Ectodermal cell (in vitro differentiated cells): ENCODE results near the gene RBFOX1.

Experiments used
- H3K27ac ChIP-seq: 2 replicates; pipeline ENCODE4 v1.7.0; 2013; ENCODE audit warnings: mild to moderate bottlenecking, low read depth, low read length; ENCODE audit not compliant: insufficient read depth, poor library complexity, severe bottlenecking
- H3K27me3 ChIP-seq: 2 replicates; pipeline ENCODE4 v1.7.0; 2013; ENCODE audit warnings: mild to moderate bottlenecking, low read length; ENCODE audit not compliant: insufficient read depth, control insufficient read depth, poor library complexity, severe bottlenecking
- H3K36me3 ChIP-seq: one replicate; pipeline ENCODE4 v1.7.0; 2013; ENCODE audit warnings: low read length; ENCODE audit not compliant: control insufficient read depth, insufficient read depth
- H3K4me1 ChIP-seq: one replicate; pipeline ENCODE4 v1.7.0; 2013; ENCODE audit warnings: low read length; ENCODE audit not compliant: control insufficient read depth, insufficient read depth
- H3K4me3 ChIP-seq: 2 replicates; pipeline ENCODE4 v1.7.0; 2013; ENCODE audit warnings: low read depth, low read length, control low read depth; ENCODE audit not compliant: insufficient read depth
- H3K9me3 ChIP-seq: 2 replicates; pipeline ENCODE4 v1.7.0; 2013; ENCODE audit warnings: mild to moderate bottlenecking, low read length, moderate library complexity; ENCODE audit not compliant: control insufficient read depth
- WGBS, 2 experiments: methylation state at CpG; one replicate each; pipeline ENCODE4 v1.1.7; 2013; ENCODE audit warnings: missing lambda C conversion rate in 2 of 2; 5-methylcytosine and 5-hydroxymethylcytosine counted together

The RBFOX1 gene

DNA sequence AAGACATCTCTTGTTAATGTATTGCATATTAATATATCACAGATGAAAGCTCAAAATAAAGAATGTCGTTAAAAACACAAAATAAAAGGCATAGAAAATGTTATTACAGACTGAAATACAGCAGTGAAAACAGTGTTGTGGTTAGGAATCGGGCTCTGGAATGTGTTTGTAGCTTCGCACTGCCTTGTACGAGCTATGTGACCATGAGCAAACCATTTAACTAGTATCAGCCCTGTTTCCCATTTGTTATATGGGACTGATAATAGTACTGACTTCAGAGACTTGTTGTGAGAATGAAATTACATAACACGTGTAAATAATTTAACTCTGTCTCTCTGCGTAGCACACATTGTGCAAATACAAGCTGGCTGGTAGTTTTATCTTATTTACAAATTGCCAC lies 648 bp upstream of the RBFOX1 start:
- no peaks in the 10 kb centered on the region for H3K36me3 ChIP-seq
- H3K9me3 ChIP-seq: no peaks in the 10 kb centered on the region
- H3K4me1 ChIP-seq: no peaks in the 10 kb centered on the region
- no peak overlapping the region for H3K4me3 ChIP-seq
- no peaks in the 10 kb centered on the region for H3K27me3 ChIP-seq
- no peak overlapping the region for H3K27ac ChIP-seq
- 94 to 99% methylated on average over 5 to 6 of the region's 6 CpGs for WGBS, 2 experiments

DNA sequence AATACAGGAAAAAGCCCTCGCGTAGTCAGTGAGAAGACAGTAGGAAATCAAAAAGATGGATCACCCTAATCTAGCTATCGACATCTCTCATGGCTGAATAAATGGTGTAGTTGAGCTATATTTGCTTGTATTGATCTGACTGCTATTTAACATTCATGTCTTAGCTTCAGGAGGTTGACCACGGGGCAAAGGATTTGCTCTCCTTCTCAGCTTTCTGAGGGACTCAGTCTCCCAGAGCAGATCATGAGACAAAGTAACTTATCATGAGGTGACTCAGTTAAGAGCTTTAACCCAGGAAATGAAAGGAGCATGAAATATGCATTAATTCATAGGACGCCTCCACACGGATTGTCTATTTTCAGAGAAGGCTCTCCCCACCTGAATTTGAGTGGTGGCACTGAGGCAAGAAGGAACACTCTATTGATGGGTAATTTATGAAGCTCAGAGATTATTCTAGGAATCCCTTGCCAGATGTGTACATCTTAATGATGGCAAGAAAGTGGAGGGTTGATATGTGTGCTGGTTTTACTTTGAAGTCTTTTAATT lies 608 bp downstream of the RBFOX1 start:
- H3K4me1 ChIP-seq: no peaks in the 10 kb centered on the region
- H3K27ac ChIP-seq: no peak overlapping the region
- H3K9me3 ChIP-seq: no peaks in the 10 kb centered on the region
- WGBS, 2 experiments: 94 to 96% methylated on average over 6 of the region's 6 CpGs
- no peak overlapping the region for H3K4me3 ChIP-seq
- H3K36me3 ChIP-seq: no peaks in the 10 kb centered on the region
- no peaks in the 10 kb centered on the region for H3K27me3 ChIP-seq

DNA sequence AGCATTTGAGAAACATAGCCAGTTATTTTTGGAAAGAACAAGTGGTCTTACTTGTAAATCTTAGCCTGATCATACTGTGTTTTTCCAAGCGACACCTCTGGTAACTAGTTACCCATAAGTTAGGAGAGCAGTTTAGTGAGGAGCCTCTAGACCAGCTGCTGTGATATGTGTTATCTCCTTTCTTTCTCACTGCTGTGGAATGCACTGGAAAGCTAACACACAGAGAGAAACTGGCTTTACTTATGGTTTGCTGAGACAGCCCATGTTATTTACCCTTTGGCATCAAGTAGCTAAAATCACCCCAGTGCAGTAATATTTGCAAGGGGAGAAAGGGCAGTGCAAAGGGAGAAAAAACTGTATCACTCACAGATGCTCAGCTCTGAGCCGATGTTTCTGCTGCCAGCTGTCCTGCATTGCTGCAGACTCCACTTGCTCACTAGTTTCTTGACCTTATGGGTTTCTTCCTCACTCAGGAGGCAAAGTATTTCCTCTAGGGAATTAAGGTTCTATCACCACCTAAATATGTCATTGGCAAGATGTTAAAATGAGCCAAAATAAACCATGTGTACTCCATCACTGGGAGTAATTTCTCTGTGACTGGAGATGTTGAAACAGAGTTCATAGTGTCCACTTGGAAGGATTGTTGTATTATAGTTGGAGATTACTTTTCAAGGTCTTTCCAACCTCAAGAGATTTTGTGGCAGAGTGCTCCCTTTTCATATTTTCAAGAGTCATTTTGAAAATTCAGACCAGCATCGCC lies 2.3 kb downstream of the RBFOX1 start:
- H3K36me3 ChIP-seq: no peaks in the 10 kb centered on the region
- H3K27me3 ChIP-seq: no peaks in the 10 kb centered on the region
- 94 to 100% methylated on average over 3 of the region's 3 CpGs for WGBS, 2 experiments
- no peak overlapping the region for H3K27ac ChIP-seq
- H3K9me3 ChIP-seq: no peaks in the 10 kb centered on the region
- H3K4me3 ChIP-seq: no peak overlapping the region
- no peaks in the 10 kb centered on the region for H3K4me1 ChIP-seq

DNA sequence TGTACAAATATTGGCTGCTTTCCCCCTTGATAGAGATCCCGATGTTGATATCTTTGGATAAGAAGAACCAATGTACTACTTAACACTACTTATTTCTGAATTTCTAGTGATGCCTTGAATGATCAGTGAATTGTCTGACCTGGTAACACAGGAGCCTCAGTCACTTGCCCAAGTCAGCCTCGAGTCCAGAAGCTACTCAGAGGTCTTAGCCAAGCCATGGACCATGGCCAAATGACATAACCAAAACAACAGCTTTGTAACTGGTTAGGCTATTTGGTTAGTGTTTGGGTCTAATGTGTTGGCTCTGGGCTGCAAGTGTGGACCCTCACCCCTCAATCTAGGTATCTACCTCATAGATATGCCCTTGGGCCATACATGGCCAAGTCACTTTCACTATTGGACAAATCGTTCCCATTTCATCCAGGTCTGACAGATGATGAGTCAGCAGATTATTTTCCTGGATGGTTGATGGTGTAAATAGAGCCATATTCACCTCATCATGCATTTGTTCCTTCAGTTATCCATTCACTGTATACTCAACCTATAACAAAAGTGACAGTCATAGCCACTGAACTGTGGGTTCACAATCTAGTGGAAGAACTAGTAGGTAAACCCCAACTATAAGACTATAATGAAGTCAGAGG lies 3.5 kb downstream of the RBFOX1 start:
- H3K36me3 ChIP-seq: no peaks in the 10 kb centered on the region
- no peaks in the 10 kb centered on the region for H3K4me1 ChIP-seq
- H3K9me3 ChIP-seq: no peaks in the 10 kb centered on the region
- H3K27me3 ChIP-seq: no peaks in the 10 kb centered on the region
- no peak overlapping the region for H3K4me3 ChIP-seq
- H3K27ac ChIP-seq: no peak overlapping the region
- 89 to 98% methylated on average over 1 to 3 of the region's 3 CpGs for WGBS, 2 experiments

DNA sequence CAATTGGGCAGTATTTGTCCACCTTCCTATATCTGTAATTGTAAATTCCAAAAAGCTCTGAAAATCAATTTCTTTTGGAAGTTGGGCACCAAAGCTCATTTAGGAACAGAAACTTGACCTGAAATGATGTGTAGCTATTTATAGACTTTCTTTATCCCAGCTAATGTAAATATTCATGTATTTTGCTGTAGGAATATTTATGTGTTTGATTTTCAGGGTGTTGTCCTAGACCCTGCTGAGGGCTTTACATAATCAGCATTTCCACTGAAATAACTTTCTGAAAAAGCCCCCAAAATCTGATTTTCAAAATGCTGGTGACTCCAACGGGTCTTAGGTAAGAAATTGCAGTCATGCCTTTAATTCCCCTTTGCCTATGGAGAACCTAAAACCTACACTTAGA lies 4.1 kb downstream of the RBFOX1 start:
- no peaks in the 10 kb centered on the region for H3K27me3 ChIP-seq
- WGBS, 2 experiments: 94 to 98% methylated on average over 1 of the region's 1 CpG
- H3K4me1 ChIP-seq: no peaks in the 10 kb centered on the region

DNA sequence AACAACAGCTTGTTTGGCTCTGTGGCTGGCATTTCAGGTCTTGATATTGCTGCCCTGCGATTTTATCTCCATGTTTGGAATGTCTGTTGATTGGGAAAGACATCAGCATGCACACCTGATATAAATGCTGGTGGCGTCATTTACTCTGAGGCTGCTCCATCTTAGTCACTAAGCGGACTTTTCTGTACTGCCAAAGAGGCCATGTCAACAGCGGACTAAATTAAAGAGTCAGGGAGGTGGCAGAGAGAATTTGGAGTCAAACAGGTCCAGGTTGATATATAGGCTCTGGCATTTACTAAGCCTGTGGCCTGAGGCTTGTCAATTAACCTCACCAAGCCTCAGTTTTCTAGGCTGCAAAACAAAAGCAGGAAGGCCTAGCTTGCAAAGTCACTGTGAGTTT lies 6.2 kb downstream of the RBFOX1 start:
- no peaks in the 10 kb centered on the region for H3K27me3 ChIP-seq
- H3K36me3 ChIP-seq: no peaks in the 10 kb centered on the region
- H3K4me1 ChIP-seq: no peaks in the 10 kb centered on the region
- H3K9me3 ChIP-seq: no peaks in the 10 kb centered on the region
- H3K4me3 ChIP-seq: no peak overlapping the region
- WGBS, 2 experiments: 97% methylated on average over 4 of the region's 4 CpGs
- no peak overlapping the region for H3K27ac ChIP-seq

More for the DNA sequence above, 4.1 kb downstream of the RBFOX1 start:
- H3K9me3 ChIP-seq: no peaks in the 10 kb centered on the region
- H3K36me3 ChIP-seq: no peaks in the 10 kb centered on the region
- no peak overlapping the region for H3K4me3 ChIP-seq
- H3K27ac ChIP-seq: no peak overlapping the region

DNA sequence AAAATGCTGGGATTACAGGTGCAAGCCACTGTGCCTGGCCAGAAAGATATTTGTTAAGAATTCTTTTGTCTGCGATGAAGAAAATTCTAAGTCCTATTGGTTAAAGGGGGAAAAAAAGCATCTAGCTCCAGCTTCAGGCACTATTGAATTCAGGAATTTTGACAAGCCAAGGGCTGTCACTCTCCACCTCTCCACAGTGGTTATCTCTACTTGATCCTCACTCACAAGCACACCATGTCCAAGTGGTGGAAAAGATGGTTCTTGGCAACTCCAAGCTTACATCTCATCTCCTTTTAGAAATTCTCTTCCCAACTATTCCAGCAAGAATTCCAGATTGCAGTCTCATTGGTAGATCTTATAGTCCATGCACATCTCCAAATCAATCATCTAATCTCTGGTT lies 7.1 kb downstream of the RBFOX1 start:
- 94 to 98% methylated on average over 1 of the region's 1 CpG for WGBS, 2 experiments
- Histone ChIP-seq H3K9me3 (no peaks in the 10 kb centered on the region), H3K27ac (no peak overlapping the region), H3K27me3 (no peaks in the 10 kb centered on the region), H3K4me1 (no peaks in the 10 kb centered on the region), H3K4me3 (no peak overlapping the region), H3K36me3 (no peaks in the 10 kb centered on the region)

DNA sequence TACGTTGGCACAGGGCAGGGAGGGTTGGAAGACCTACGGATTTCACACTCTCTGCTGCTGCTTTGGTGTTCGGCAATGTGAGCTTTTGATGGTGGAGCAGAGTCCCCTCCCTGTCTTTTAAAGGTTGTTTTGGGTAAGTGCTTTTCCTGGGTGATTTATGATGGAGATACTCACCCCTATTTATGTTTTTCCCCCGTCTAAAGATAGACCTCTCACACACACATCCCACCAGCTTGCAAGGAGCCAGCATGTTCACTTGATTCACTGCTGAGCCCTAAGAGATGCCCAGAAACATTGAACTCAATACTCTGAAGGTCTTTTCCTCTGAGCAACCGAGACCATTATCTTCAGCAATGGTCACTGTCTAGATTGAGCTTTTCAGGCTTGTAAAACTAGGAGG lies 8.3 kb downstream of the RBFOX1 start:
- WGBS, 2 experiments: 91 to 100% methylated on average over 5 of the region's 5 CpGs

DNA sequence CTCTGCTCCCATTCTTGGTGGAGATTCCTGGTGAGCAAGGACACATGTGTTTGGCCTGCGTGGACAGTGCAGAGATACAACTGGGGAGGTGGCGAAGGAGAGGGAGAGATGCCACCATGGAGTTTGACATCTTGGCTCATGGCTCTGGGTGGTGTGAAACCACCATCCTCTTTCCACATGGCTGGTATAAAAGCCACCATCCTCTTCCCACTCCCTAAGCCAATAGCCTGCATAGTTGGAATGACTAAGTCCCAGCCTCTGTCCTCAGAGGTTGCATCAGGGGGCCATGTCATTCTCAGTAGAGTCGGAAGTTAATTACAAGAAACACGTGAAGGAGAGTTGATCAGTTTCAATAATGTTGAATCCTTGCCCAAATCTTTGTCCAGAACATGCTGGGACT lies 10.0 kb downstream of the RBFOX1 start:
- Histone ChIP-seq H3K27ac (no peak overlapping the region), H3K4me3 (no peak overlapping the region), H3K36me3 (no peaks in the 10 kb centered on the region), H3K27me3 (no peaks in the 10 kb centered on the region), H3K4me1 (no peaks in the 10 kb centered on the region), H3K9me3 (no peaks in the 10 kb centered on the region)
- 95% methylated on average over 4 of the region's 4 CpGs for WGBS, 2 experiments

More for the DNA sequence above, 8.3 kb downstream of the RBFOX1 start:
- H3K4me3 ChIP-seq: no peak overlapping the region
- H3K36me3 ChIP-seq: no peaks in the 10 kb centered on the region
- H3K4me1 ChIP-seq: no peaks in the 10 kb centered on the region
- H3K9me3 ChIP-seq: no peaks in the 10 kb centered on the region
- H3K27me3 ChIP-seq: no peaks in the 10 kb centered on the region
- H3K27ac ChIP-seq: no peak overlapping the region

DNA sequence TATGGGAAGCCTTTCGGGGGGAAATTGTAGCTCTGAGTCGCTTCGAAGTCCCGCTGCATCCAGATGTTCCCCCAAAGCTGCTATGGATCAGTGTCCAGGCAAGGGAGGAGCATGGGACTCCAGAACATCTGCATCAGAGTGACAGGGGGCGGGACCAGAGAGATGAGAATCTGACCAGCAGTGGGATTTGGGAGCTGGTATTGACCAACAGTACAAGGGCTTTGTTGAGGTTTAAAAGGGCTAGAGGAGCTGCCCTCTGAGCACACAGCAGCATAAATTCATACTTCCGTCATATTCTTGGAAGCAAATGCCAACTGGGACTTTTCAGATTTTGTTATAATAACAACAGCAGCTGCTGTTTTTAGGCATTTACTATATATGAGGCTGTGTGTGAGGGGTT lies 10.6 kb downstream of the RBFOX1 start:
- Histone ChIP-seq H3K27ac (no peak overlapping the region), H3K4me3 (no peak overlapping the region), H3K27me3 (no peaks in the 10 kb centered on the region), H3K9me3 (no peaks in the 10 kb centered on the region), H3K4me1 (no peaks in the 10 kb centered on the region), H3K36me3 (no peaks in the 10 kb centered on the region)
- WGBS, 2 experiments: 95% methylated on average over 6 of the region's 6 CpGs
